PC-9 (cell line): Measurements from ENCODE around the gene PCID2. TPM values are rescaled to one million over a fixed set of nuclear protein-coding genes. Genes with fewer than 3 reads are reported as not detected.

ENCODE experiments used
- BruUV-seq: library from RNA; stranded (reverse); fragments of 400-500 nt; replicated peaks from 2 replicates; lab custom pipeline; 2021; lab: Mats Ljungman, UMichigan
- CTCF ChIA-PET: fragments of 300-600 bp; sonication (Branson Sonifier 250); formaldehyde crosslinking; loops from one replicate; lab custom pipeline; 2022; ENCODE audit warnings: antibody characterized with exemption; lab: Charles Lee
- POLR2A ChIA-PET: fragments of 300-600 bp; sonication (Branson Sonifier 250); formaldehyde crosslinking; loops from one replicate; lab custom pipeline; 2022; ENCODE audit warnings: antibody characterized with exemption; ENCODE audit not compliant: unreplicated experiment; lab: Charles Lee
- DNase-seq, 2 experiments: peaks; one replicate each; pipeline versions ENCODE4 v3.0.0 to v3.0.0-alpha.2; 2015 to 2022; ENCODE audit warnings: mixed read lengths in 1 of 2
- H2AFZ ChIP-seq: fragments of 200-600 bp; sonication (generic); 2 replicates; pipeline ENCODE4 v1.8.1; 2017; ENCODE audit warnings: antibody characterized with exemption
- H3F3A ChIP-seq: fragments of 200-600 bp; sonication (generic); 2 replicates; pipeline ENCODE4 v1.8.1; 2017; ENCODE audit warnings: antibody characterized with exemption, mild to moderate bottlenecking, low read depth; ENCODE audit not compliant: insufficient read depth
- H3K27ac ChIP-seq: fragments of 200-600 bp; sonication (generic); 2 replicates; pipeline ENCODE4 v1.6.1; 2016; ENCODE audit warnings: mixed run types
- H3K27me3 ChIP-seq: fragments of 200-600 bp; sonication (generic); 2 replicates; pipeline ENCODE4 v1.6.1; 2016; ENCODE audit warnings: low read depth, mixed run types; ENCODE audit not compliant: insufficient read depth
- H3K36me3 ChIP-seq: fragments of 200-600 bp; sonication (generic); 2 replicates; pipeline ENCODE4 v1.6.1; 2016; ENCODE audit warnings: low read depth, mixed run types
- H3K4me1 ChIP-seq: fragments of 200-600 bp; sonication (generic); replicated peaks from 2 replicates; pipeline ENCODE4 v1.6.1; 2016; ENCODE audit warnings: mixed run types; ENCODE audit not compliant: insufficient read depth
- H3K4me2 ChIP-seq: fragments of 200-600 bp; sonication (generic); 2 replicates; pipeline ENCODE4 v1.6.1; 2017; ENCODE audit warnings: mixed run types
- H3K4me3 ChIP-seq: fragments of 200-600 bp; sonication (generic); 2 replicates; pipeline ENCODE4 v1.6.1; 2016; ENCODE audit warnings: mixed run types
- H3K79me2 ChIP-seq: fragments of 200-600 bp; sonication (generic); 2 replicates; pipeline ENCODE4 v1.6.1; 2017; ENCODE audit warnings: low read depth, mixed run types
- H3K9me2 ChIP-seq: fragments of 200-600 bp; sonication (generic); 2 replicates; pipeline ENCODE4 v1.8.1; 2017; ENCODE audit warnings: mild to moderate bottlenecking; ENCODE audit not compliant: insufficient read depth
- H3K9me3 ChIP-seq: fragments of 200-600 bp; sonication (generic); 2 replicates; pipeline ENCODE4 v1.8.1; 2016; ENCODE audit warnings: low read depth; ENCODE audit not compliant: insufficient read depth
- H4K20me1 ChIP-seq: fragments of 200-600 bp; sonication (generic); 2 replicates; pipeline ENCODE4 v1.8.1; 2017; ENCODE audit not compliant: insufficient read depth
- EZH2 ChIP-seq: fragments of 200-600 bp; sonication (generic); IDR thresholded peaks from 2 replicates; pipeline ENCODE4 v1.8.0; 2017; ENCODE audit warnings: antibody characterized with exemption, low read depth
- intact Hi-C: fragments of 100-400 bp; cut with micrococcal nuclease; formaldehyde crosslinking; loops from one replicate; pipeline ENCODE4 v1.10.0; 2022; ENCODE audit not compliant: unreplicated experiment
- total RNA-seq: library from RNA; stranded (reverse); gene quantifications from 2 replicates; pipeline ENCODE4 v1.2.3, GENCODE V29; 2021
- TF ChIP-seq, protein P1 (sequence below): fragments of 200-600 bp; sonication (generic); conservative IDR thresholded peaks from 2 replicates; pipeline ENCODE4 v1.6.1; 2017; ENCODE audit warnings: mixed run types, antibody characterized with exemption, mild to moderate bottlenecking, moderate library complexity

Gene PCID2
- total RNA-seq, 1 experiment from 2014 or later: 71.8 TPM

DNA sequence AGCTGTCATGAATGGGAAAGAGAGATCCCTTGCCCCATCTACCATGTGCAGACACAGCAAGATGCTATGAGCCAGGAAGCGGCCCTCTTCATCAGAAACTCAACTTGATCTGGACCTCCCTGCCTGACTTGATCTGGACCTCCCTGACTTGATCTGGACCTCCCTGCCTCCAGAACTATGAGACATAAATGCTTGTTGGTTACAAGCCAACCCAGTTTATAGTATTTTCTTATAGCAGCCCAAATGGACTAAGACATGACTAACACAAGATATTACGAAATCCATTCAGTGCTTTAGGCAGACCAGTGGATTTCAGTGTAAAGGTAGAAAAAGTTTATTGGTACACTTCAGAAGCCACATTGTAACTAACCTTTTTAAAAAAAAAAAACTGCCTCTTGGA is 15.6 kb downstream of the PCID2 start:
- TF ChIP-seq, protein P1, sequence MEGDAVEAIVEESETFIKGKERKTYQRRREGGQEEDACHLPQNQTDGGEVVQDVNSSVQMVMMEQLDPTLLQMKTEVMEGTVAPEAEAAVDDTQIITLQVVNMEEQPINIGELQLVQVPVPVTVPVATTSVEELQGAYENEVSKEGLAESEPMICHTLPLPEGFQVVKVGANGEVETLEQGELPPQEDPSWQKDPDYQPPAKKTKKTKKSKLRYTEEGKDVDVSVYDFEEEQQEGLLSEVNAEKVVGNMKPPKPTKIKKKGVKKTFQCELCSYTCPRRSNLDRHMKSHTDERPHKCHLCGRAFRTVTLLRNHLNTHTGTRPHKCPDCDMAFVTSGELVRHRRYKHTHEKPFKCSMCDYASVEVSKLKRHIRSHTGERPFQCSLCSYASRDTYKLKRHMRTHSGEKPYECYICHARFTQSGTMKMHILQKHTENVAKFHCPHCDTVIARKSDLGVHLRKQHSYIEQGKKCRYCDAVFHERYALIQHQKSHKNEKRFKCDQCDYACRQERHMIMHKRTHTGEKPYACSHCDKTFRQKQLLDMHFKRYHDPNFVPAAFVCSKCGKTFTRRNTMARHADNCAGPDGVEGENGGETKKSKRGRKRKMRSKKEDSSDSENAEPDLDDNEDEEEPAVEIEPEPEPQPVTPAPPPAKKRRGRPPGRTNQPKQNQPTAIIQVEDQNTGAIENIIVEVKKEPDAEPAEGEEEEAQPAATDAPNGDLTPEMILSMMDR: no peak
- no peak for TF ChIP-seq EZH2
- peaks cover 27% of the 10 kb centered on the region for H3F3A ChIP-seq
- H3K4me3 ChIP-seq: no peak overlapping the region
- no peak overlapping the region for H3K4me2 ChIP-seq
- peaks cover 22% of the 10 kb centered on the region for H4K20me1 ChIP-seq
- no peaks in the 10 kb centered on the region for H3K27me3 ChIP-seq
- no peaks in the 10 kb centered on the region for H3K9me3 ChIP-seq
- H3K9me2 ChIP-seq: no peaks in the 10 kb centered on the region
- peaks cover 39% of the 10 kb centered on the region for H3K36me3 ChIP-seq
- H3K4me1 ChIP-seq: peaks cover 6% of the 10 kb centered on the region
- H2AFZ ChIP-seq: no peak overlapping the region
- BruUV-seq: no TSS peak
- CTCF ChIA-PET: no interaction called here
- intact Hi-C loops: no loop called here
- no peak for DNase-seq
- POLR2A ChIA-PET: no interaction called here
- H3K27ac ChIP-seq: no peak overlapping the region
- no peaks in the 10 kb centered on the region; the same call in 1 of the 2 replicates for H3K79me2 ChIP-seq

DNA sequence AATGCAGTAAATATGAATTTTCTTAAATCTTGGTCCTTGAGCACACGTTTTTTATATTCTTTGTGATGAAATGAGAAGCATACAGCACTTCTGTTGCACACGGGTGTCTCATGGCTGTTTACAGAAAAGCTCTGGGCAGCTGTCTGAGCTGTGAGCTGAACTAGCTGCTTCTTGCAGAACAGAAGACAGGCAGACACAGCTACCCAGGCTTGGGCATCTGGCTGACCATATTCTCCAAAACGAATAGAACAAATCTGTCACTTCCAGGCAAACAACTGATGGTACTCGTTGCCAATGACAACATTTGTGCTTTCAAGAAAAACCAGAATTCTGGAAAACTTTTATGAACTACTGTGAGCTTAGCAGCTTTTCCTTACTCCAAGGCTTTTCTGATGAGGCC is 16.2 kb downstream of the PCID2 start:
- Histone ChIP-seq H3F3A (peaks cover 31% of the 10 kb centered on the region), H3K4me3 (no peak overlapping the region), H4K20me1 (peaks cover 19% of the 10 kb centered on the region), H3K4me2 (no peak overlapping the region), H3K79me2 (no peaks in the 10 kb centered on the region; the same call in 1 of the 2 replicates), H3K9me2 (no peaks in the 10 kb centered on the region), H3K36me3 (peaks cover 34% of the 10 kb centered on the region), H2AFZ (no peak overlapping the region), H3K4me1 (peaks cover 11% of the 10 kb centered on the region), H3K27me3 (no peaks in the 10 kb centered on the region), H3K9me3 (no peaks in the 10 kb centered on the region), H3K27ac (no peak overlapping the region)
- intact Hi-C loops: no loop called here
- CTCF ChIA-PET: no interaction called here
- POLR2A ChIA-PET: no interaction called here
- no TSS peak for BruUV-seq
- TF ChIP-seq, protein P1: no peak
- TF ChIP-seq EZH2: no peak
- DNase-seq: no peak

DNA sequence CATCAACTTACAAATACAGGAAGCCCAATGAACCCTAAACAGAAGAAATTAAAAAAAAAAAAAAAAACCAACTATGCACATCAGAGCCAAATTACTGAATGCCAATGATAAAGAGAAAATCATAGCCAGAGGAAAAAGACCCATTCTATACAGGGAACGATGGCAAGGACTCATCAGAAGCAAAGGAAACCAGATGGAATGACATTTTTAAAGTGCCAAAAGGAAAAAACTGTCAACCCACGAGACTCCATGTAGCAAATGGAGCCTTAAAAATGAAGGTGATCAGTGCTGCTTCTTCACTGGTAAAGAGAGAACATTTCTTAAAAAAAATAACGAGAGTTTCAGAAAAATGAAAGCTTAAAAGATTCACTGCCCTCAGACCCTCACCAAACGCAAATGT is 18.3 kb downstream of the PCID2 start:
- intact Hi-C loops: no loop called here
- H3K79me2 ChIP-seq: peaks cover 19% of the 10 kb centered on the region
- H3K27ac ChIP-seq: no peak overlapping the region
- peaks cover 37% of the 10 kb centered on the region for H3F3A ChIP-seq
- H2AFZ ChIP-seq: no peak overlapping the region
- DNase-seq: no peak
- no peak for TF ChIP-seq EZH2
- TF ChIP-seq, protein P1: no peak
- H3K4me3 ChIP-seq: no peak overlapping the region
- H3K27me3 ChIP-seq: no peaks in the 10 kb centered on the region
- peaks cover 14% of the 10 kb centered on the region for H4K20me1 ChIP-seq
- H3K36me3 ChIP-seq: peaks cover 25% of the 10 kb centered on the region
- H3K9me3 ChIP-seq: no peaks in the 10 kb centered on the region
- no peaks in the 10 kb centered on the region for H3K9me2 ChIP-seq
- H3K4me2 ChIP-seq: no peak overlapping the region
- POLR2A ChIA-PET: no interaction called here
- CTCF ChIA-PET: no interaction called here
- no TSS peak for BruUV-seq
- H3K4me1 ChIP-seq: peaks cover 18% of the 10 kb centered on the region
